Activated T-cell treated with anti-CD3 and anti-CD28 coated beads, Interleukin-2, amount 50 U/mL, for 24 hours (primary cell): Measurements from ENCODE around the gene MAPK12.
A peak's percentile ranks its signal among the peaks of the same experiment; 100 is the strongest.

Experiments used
- DNase-seq: peaks from one replicate; pipeline ENCODE4 v3.0.0-alpha.2; 2020
- H3K27ac Mint-ChIP-seq: 2 replicates; pipeline ENCODE4 v1.8.0; 2020; ENCODE audit warnings: mild to moderate bottlenecking, mixed read lengths
- H3K27me3 Mint-ChIP-seq: 2 replicates; pipeline ENCODE4 v1.8.0; 2020; ENCODE audit warnings: mixed read lengths
- H3K36me3 Mint-ChIP-seq: 2 replicates; pipeline ENCODE4 v1.8.0; 2020; ENCODE audit warnings: low read depth, mixed read lengths
- H3K4me1 Mint-ChIP-seq: 2 replicates; pipeline ENCODE4 v1.8.0; 2020; ENCODE audit warnings: low read depth, mixed read lengths
- H3K4me3 Mint-ChIP-seq: 2 replicates; pipeline ENCODE4 v1.8.0; 2020; ENCODE audit warnings: mild to moderate bottlenecking, moderate library complexity, mixed read lengths
- H3K9me3 Mint-ChIP-seq: 2 replicates; pipeline ENCODE4 v1.8.0; 2020; ENCODE audit warnings: mixed read lengths

MAPK12 gene

DNA sequence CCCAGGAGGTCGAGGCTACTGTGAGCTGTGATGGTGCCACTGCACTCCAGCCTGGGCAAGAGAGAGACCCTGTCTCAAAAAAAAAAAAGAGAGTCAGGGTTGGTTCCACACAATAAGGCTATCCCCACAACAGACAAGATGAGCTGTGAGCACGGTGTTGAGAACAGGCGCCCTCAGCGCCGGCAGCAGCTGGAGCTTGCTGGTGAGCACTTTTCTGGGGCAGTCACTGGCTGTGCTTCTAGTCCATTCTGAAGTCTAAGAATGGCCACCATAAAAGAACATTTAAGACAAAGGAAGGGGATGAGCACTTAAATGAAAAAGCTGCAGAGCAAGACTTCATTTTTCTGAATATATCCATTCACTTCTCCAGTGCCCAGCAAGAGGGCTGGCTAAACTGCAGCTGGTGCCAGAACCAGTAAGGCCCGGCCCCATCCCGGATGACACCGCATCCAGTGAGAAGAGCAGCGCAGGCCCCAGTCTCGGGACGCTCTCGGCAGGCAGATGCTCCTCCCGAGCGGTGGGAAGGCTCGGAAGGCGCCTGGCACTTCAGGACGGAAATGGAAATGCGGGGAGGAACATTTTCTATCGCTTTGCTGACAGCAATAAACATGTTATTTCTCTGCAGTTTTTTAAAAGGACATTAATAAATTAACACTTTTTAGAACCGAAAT, 28.9 kb downstream of the MAPK12 start:
- no peaks in the 10 kb centered on the region for H3K9me3 Mint-ChIP-seq
- DNase-seq = no peak
- H3K4me3 Mint-ChIP-seq = no peak overlapping the region
- H3K27ac Mint-ChIP-seq = no peak overlapping the region
- peaks cover 64% of the 10 kb centered on the region for H3K36me3 Mint-ChIP-seq
- no peaks in the 10 kb centered on the region for H3K27me3 Mint-ChIP-seq
- H3K4me1 Mint-ChIP-seq = peaks cover 13% of the 10 kb centered on the region

DNA sequence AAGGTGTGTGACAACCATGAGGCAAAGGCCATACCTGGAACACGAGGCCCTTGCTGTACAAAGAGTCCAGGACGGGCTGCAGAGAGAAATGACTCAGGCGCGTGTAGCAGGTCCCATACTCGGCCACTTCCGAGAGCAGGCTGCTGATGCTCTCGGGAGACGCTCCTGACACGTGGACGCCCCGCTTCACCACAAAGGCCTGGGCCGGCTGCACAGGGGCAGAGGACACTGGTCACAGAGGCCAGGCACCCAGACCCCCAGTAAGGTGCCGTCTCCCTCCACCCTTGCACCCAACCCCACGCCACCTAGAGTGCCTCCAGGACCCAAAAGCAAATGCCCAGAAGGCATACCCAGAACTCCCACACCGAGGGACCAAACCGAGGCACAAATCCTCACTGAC, 32.1 kb downstream of the MAPK12 start:
- H3K4me3 Mint-ChIP-seq = no peak overlapping the region
- DNase-seq = no peak
- H3K9me3 Mint-ChIP-seq = no peaks in the 10 kb centered on the region
- H3K27me3 Mint-ChIP-seq = no peaks in the 10 kb centered on the region
- no peak overlapping the region for H3K27ac Mint-ChIP-seq
- H3K36me3 Mint-ChIP-seq = peaks cover 66% of the 10 kb centered on the region
- peaks cover 2% of the 10 kb centered on the region for H3K4me1 Mint-ChIP-seq

- H3K27me3 Mint-ChIP-seq = no peaks in the 10 kb centered on the region
- H3K36me3 Mint-ChIP-seq = peaks cover 69% of the 10 kb centered on the region
- H3K9me3 Mint-ChIP-seq = no peaks in the 10 kb centered on the region
- H3K4me3 Mint-ChIP-seq = no peak overlapping the region
- no peak for DNase-seq
- no peak overlapping the region for H3K27ac Mint-ChIP-seq
- peaks cover 2% of the 10 kb centered on the region for H3K4me1 Mint-ChIP-seq
These were observed 33.1 kb downstream of the MAPK12 start for GRCh38 chr22:50228366-50228765.

DNA sequence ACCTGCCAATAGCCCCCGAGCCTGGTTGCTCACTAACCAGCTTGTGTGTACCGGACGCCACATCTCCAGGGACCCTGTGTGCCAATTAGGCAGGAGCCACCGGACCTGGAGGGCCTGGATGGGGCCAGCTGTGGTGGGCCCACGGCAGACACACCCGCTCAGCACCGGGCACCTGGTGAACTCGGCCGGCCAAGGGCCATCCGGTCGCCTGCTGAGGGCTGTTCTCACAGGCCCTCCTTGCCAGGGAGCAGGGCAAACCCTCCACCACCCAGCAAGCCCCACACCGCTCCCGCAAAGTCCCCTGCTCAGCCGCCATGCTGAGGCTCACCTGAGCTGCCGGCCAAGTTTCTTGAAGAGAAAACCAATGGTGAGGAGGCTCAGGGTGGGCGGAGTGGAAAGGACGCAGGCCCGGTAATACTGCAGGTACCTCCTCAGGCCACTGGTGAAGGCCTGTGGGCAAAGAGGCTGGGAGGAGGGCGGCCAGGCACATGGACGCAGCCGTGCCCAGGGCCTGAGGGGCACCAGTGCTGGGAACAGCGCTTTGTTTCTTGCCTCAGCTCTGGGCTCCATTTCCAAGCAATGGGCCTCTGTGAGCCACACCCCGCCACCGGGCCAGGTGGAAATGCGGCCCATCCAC, 33.8 kb downstream of the MAPK12 start:
- H3K27me3 Mint-ChIP-seq = no peaks in the 10 kb centered on the region
- peaks cover 69% of the 10 kb centered on the region for H3K36me3 Mint-ChIP-seq
- no peak overlapping the region for H3K4me3 Mint-ChIP-seq
- H3K4me1 Mint-ChIP-seq = peaks cover 2% of the 10 kb centered on the region
- DNase-seq = no peak
- H3K9me3 Mint-ChIP-seq = no peaks in the 10 kb centered on the region
- no peak overlapping the region for H3K27ac Mint-ChIP-seq

DNA sequence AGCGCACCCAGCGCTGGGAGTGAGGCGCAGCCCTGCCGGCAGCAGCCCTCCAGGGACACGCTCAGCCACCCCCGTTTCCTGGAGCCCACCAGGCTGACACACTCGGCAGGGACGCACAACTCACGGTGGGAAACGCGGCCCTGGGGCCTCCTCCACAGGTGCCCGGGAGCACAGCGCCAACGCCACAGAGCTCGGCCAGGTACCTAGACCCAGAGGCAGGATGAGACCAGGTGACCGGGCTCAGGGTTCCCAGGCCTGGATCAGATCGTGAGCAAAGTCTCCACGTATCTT, 34.7 kb downstream of the MAPK12 start:
- H3K4me1 Mint-ChIP-seq = peaks cover 2% of the 10 kb centered on the region
- no peak overlapping the region for H3K4me3 Mint-ChIP-seq
- no peaks in the 10 kb centered on the region for H3K9me3 Mint-ChIP-seq
- DNase-seq = no peak
- no peaks in the 10 kb centered on the region for H3K27me3 Mint-ChIP-seq
- no peak overlapping the region for H3K27ac Mint-ChIP-seq
- peaks cover 70% of the 10 kb centered on the region for H3K36me3 Mint-ChIP-seq

DNA sequence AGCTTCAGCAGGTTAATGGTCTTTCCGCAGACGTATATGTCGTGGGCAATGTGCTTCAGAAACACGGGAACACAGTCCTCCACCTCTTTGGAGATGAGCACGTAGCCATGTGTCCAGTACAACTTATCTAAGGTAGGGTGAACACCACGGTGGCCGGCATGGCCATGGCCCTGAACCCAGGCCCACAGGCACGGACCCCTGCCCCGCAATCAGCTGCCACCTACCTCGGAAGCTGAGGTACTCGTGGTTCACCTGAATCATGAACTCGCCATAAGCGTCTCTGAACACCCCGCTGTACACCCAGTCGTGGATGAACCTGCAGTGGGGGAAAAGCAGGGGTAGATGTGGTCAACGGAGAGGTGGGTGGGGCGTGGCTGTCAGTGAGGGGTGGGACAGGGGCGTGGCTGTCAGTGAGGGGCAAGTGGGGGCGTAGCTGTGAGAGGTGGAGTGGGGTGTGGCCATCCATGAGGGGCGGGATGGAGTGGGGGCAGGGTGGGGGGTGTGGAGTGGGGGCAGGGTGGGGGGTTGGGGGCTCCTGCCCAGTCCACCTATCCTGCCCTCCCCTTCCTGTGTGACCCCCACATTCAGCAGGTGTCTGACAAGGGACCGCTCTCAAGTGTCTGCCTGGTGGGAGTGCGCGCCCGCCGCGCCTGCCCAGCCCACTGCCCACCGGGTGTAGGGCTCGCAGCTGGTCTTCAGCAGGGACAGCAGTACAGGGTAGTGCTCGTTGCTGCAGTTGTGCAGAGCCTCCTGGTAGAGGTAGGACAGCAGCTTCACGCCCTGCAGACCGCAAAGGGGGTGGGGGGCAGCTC, 35.2 kb downstream of the MAPK12 start:
- peaks cover 72% of the 10 kb centered on the region for H3K36me3 Mint-ChIP-seq
- no peak overlapping the region for H3K4me3 Mint-ChIP-seq
- DNase-seq = no peak
- H3K4me1 Mint-ChIP-seq = peaks cover 2% of the 10 kb centered on the region
- no peaks in the 10 kb centered on the region for H3K27me3 Mint-ChIP-seq
- H3K27ac Mint-ChIP-seq = no peak overlapping the region
- H3K9me3 Mint-ChIP-seq = no peaks in the 10 kb centered on the region

GRCh38 chr22:50225200-50225969, 36.1 kb downstream of the MAPK12 start:
- H3K27ac Mint-ChIP-seq = no peak overlapping the region
- no peaks in the 10 kb centered on the region for H3K9me3 Mint-ChIP-seq
- H3K4me3 Mint-ChIP-seq = no peak overlapping the region
- no peaks in the 10 kb centered on the region for H3K27me3 Mint-ChIP-seq
- H3K4me1 Mint-ChIP-seq = peaks cover 2% of the 10 kb centered on the region
- no peak for DNase-seq
- H3K36me3 Mint-ChIP-seq = peaks cover 80% of the 10 kb centered on the region

DNA sequence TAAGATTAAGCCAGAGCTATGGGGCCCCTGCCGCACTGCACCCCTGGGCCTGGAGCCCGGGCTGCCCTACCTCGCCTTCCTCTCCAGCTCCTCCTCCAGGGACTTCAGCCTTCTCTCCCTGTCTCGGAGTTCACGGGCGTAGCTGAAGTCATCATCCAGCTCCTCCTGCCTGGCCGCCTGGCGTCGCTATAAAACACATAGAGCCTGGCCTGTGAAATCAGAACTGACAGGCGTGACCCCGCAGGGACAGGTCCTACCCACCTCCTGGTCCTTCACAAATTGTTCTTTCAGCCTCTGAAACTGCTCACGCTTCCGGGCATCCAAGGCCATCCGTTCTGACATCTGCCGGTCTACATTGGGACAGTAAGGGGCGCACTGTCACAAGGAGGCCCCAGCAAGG, 37.4 kb downstream of the MAPK12 start:
- Mint-ChIP-seq H3K27me3 (no peaks in the 10 kb centered on the region), H3K4me3 (no peak overlapping the region), H3K4me1 (no peaks in the 10 kb centered on the region), H3K9me3 (no peaks in the 10 kb centered on the region), H3K36me3 (peaks cover 81% of the 10 kb centered on the region), H3K27ac (peak overlapping the region; percentile 14)
- no peak for DNase-seq

DNA sequence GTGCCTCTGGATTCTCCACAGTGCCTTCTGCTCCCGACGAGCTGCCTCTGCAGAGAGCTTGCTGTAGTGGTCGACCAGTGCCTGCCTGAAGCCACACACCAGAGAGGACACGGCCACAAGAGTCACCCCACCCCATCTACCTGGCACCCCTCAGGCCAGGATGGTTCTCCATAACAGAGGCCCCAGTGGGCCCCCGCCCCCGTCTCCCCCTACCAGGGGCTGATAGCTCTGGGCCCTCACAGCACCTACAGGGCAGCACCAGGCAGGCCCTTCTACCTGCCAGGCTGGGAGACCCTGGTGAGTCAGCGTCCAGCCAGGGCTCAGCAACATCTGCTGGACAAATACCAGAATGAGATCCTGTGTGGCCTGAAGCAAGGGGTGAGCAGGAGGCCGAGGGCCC, 39.0 kb downstream of the MAPK12 start:
- H3K36me3 Mint-ChIP-seq = peaks cover 89% of the 10 kb centered on the region
- no peaks in the 10 kb centered on the region for H3K9me3 Mint-ChIP-seq
- no peaks in the 10 kb centered on the region for H3K27me3 Mint-ChIP-seq
- no peaks in the 10 kb centered on the region for H3K4me1 Mint-ChIP-seq
- no peak for DNase-seq
- no peak overlapping the region for H3K27ac Mint-ChIP-seq
- H3K4me3 Mint-ChIP-seq = no peak overlapping the region

- no peak overlapping the region for H3K27ac Mint-ChIP-seq
- H3K4me3 Mint-ChIP-seq = no peak overlapping the region
- no peaks in the 10 kb centered on the region for H3K4me1 Mint-ChIP-seq
- no peaks in the 10 kb centered on the region for H3K9me3 Mint-ChIP-seq
- DNase-seq = no peak
- H3K36me3 Mint-ChIP-seq = peaks cover 91% of the 10 kb centered on the region
- no peaks in the 10 kb centered on the region for H3K27me3 Mint-ChIP-seq
These were observed 39.8 kb downstream of the MAPK12 start for GRCh38 chr22:50221410-50222300.

- no peaks in the 10 kb centered on the region for H3K27me3 Mint-ChIP-seq
- no peak overlapping the region for H3K4me3 Mint-ChIP-seq
- peaks cover 94% of the 10 kb centered on the region for H3K36me3 Mint-ChIP-seq
- no peaks in the 10 kb centered on the region for H3K9me3 Mint-ChIP-seq
- DNase-seq = no peak
- H3K27ac Mint-ChIP-seq = no peak overlapping the region
- no peaks in the 10 kb centered on the region for H3K4me1 Mint-ChIP-seq
These were observed 40.7 kb downstream of the MAPK12 start for GRCh38 chr22:50220603-50221409.

- H3K36me3 Mint-ChIP-seq = peaks cover 92% of the 10 kb centered on the region
- no peaks in the 10 kb centered on the region for H3K9me3 Mint-ChIP-seq
- no peaks in the 10 kb centered on the region for H3K4me1 Mint-ChIP-seq
- H3K4me3 Mint-ChIP-seq = no peak overlapping the region
- no peak overlapping the region for H3K27ac Mint-ChIP-seq
- H3K27me3 Mint-ChIP-seq = no peaks in the 10 kb centered on the region
- no peak for DNase-seq
These were observed 41.5 kb downstream of the MAPK12 start for GRCh38 chr22:50219800-50220602.
